ENCODE measurements around the gene KMT2E.

DNA sequence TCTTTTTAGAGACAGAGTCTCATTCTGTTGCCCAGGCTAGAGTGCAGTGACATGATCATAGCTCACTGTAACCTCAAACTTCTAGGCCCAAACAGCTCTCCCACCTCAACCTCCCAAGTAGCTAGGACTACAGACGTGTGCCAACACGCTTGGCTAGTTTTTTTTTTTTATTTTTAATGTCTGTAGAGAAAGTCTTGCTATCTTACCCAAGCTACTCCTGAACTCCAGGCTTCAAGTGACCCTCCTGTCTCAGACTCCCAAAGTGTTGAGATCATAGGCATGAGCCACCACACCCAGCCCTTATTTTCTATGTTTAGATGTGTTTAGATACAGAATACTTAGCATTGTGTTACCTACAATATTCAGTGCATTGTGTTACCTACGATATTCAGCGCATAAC is 46.4 kb downstream of the KMT2E start:
- TF ChIP-seq, protein P1, sequence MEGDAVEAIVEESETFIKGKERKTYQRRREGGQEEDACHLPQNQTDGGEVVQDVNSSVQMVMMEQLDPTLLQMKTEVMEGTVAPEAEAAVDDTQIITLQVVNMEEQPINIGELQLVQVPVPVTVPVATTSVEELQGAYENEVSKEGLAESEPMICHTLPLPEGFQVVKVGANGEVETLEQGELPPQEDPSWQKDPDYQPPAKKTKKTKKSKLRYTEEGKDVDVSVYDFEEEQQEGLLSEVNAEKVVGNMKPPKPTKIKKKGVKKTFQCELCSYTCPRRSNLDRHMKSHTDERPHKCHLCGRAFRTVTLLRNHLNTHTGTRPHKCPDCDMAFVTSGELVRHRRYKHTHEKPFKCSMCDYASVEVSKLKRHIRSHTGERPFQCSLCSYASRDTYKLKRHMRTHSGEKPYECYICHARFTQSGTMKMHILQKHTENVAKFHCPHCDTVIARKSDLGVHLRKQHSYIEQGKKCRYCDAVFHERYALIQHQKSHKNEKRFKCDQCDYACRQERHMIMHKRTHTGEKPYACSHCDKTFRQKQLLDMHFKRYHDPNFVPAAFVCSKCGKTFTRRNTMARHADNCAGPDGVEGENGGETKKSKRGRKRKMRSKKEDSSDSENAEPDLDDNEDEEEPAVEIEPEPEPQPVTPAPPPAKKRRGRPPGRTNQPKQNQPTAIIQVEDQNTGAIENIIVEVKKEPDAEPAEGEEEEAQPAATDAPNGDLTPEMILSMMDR (conservative IDR thresholded peaks at IDR 0.05): no peak
- TF ChIP-seq EZH2 (IDR thresholded peaks at IDR 0.05; ENCODE audit: low read depth): no peak

Data from PC-9 (cell line).